Ascending aorta (tissue), 2 donors: ENCODE results near the gene SPINK5. TPM values are rescaled to one million over a fixed set of nuclear protein-coding genes. Genes with fewer than 3 reads are reported as not detected.

ENCODE experiments used
- DNase-seq, 2 donors: peaks; one replicate each; pipeline ENCODE4 v3.0.0-alpha.2; 2019; ENCODE audit warnings: low spot score in 2 of 2
- H3K27ac ChIP-seq, 2 donors: fragments of 200-600 bp; sonication (generic); one replicate each; pipeline ENCODE4 v1.5.1; 2016 to 2017; ENCODE audit warnings: mild to moderate bottlenecking in 1 of 2
- H3K27me3 ChIP-seq: fragments of 200-600 bp; sonication (generic); one replicate; pipeline ENCODE4 v1.5.1; 2017
- H3K36me3 ChIP-seq, 2 donors: fragments of 200-600 bp; sonication (generic); one replicate each; pipeline ENCODE4 v1.5.1; 2016
- H3K4me1 ChIP-seq, 2 donors: fragments of 200-600 bp; sonication (generic); one replicate each; pipeline ENCODE4 v1.5.1; 2016 to 2017; ENCODE audit warnings: mild to moderate bottlenecking in 1 of 2
- H3K4me3 ChIP-seq, 2 donors: fragments of 200-600 bp; sonication (generic); one replicate each; pipeline ENCODE4 v1.5.1; 2016 to 2017; ENCODE audit warnings: mild to moderate bottlenecking in 1 of 2
- H3K9me3 ChIP-seq, 2 donors: fragments of 200-600 bp; sonication (generic); one replicate each; pipeline ENCODE4 v1.5.1; 2016
- CTCF ChIP-seq, 3 experiments: fragments of 200-600 bp in 2 of 3; fragments of 450-650 bp in 1 of 3; sonication (generic) in 2 of 3; IDR thresholded peaks; one replicate each; pipeline ENCODE4 v1.5.1; 2016 to 2019; ENCODE audit warnings: antibody characterized with exemption in 3 of 3, mild to moderate bottlenecking in 1 of 3, moderate library complexity in 1 of 3
- intact Hi-C: fragments of 100-400 bp; cut with DNase I; formaldehyde crosslinking; loops from one replicate; pipeline ENCODE4 v1.15.1; 2023
- total RNA-seq: library from RNA; depleted of rRNA; stranded (reverse); fragments of >200 nt; gene quantifications from one replicate; pipeline ENCODE4 v1.1.0, GENCODE V29; 2016

Gene SPINK5
- total RNA-seq, 1 donor from 2014 or later: not detected

DNA sequence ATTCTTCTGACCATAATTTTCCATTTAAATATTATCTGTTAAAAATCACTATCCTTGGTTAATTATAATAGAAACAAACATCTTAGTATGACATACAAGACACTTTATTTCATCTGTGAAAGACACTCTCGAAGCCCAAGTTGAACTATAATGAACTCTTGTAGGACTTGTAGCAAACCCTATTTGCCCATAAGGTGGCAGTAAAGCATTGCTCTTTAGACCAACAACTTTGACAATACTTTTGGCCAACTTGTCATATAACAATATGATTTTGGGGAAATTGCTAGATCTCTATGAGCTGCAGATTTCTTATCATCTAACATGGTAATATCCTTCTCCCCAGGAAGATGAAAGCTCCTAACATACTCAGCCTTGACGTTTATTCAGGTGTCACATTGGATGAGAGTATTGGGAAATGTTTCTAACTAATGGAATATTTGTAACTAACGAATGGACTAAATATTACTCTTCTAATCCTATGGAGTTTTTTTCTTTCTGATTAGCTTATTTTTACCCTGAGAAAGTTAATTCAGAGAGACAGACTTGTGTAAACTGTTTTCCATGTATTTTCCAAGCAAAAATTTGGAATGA is 115.5 kb downstream of the SPINK5 start:
- Histone ChIP-seq H3K36me3 (no peaks in the 10 kb centered on the region), H3K9me3 (no peaks in the 10 kb centered on the region), H3K4me1 (no peaks in the 10 kb centered on the region), H3K27me3 (no peaks in the 10 kb centered on the region), H3K4me3 (no peak overlapping the region), H3K27ac (no peak overlapping the region)
- no peak for DNase-seq
- peak; percentile 21 to 60 (median 36) for TF ChIP-seq CTCF (IDR thresholded peaks at IDR 0.05)
- intact Hi-C loops: loop anchor here (5.0 to 10.0 kb wide), 3 partner anchors 195 to 553 kb away; no protein-coding TSS in a partner anchor

GRCh38 chr5:148186248-148187003 is 122.6 kb downstream of the SPINK5 start:
- no peak overlapping the region for H3K27ac ChIP-seq
- H3K9me3 ChIP-seq: no peaks in the 10 kb centered on the region
- no peak overlapping the region for H3K4me3 ChIP-seq
- DNase-seq: no peak
- no peaks in the 10 kb centered on the region for H3K27me3 ChIP-seq
- intact Hi-C loops: no loop called here
- TF ChIP-seq CTCF (IDR thresholded peaks at IDR 0.05): no peak
- H3K36me3 ChIP-seq: no peaks in the 10 kb centered on the region
- no peaks in the 10 kb centered on the region for H3K4me1 ChIP-seq

Other genes starting within 250 kb of the SPINK5 start
- gene SPINK1, start 232.3 kb upstream of the SPINK5 start, total RNA-seq: not detected
- gene SCGB3A2, start 185.3 kb upstream of the SPINK5 start, total RNA-seq: not detected
- 62.8 TPM for gene C5orf46, start 157.4 kb upstream of the SPINK5 start, total RNA-seq
- not detected for gene SPINK14, start 104.6 kb downstream of the SPINK5 start, total RNA-seq
- gene SPINK6, start 139.1 kb downstream of the SPINK5 start, total RNA-seq: not detected
- not detected for gene MARCOL, start 174.5 kb downstream of the SPINK5 start, total RNA-seq
- not detected for gene SPINK13, start 204.8 kb downstream of the SPINK5 start, total RNA-seq
- not detected for gene SPINK7, start 248.4 kb downstream of the SPINK5 start, total RNA-seq